Esophagus squamous epithelium (tissue), 5 donors: ENCODE measurements around the gene TP53I11. TPM values are rescaled to one million over a fixed set of nuclear protein-coding genes. Genes with fewer than 3 reads are reported as not detected.

Experiments used
- DNase-seq: peaks from one replicate; lab custom pipeline; 2025; lab: John Stamatoyannopoulos, UW
- H3K27ac ChIP-seq, 4 donors: fragments of 200-600 bp; sonication (generic); one replicate each; pipeline ENCODE4 v1.5.1; 2016 to 2019; ENCODE audit warnings: mild to moderate bottlenecking in 1 of 4
- H3K27me3 ChIP-seq, 4 donors: fragments of 200-600 bp; sonication (generic); 1 replicate in 3 of 4; 2 replicates in 1 of 4; pipeline versions ENCODE4 v1.5.1 to v1.6.0; 2017 to 2021; ENCODE audit warnings: antibody characterized with exemption in 1 of 4
- H3K36me3 ChIP-seq, 3 donors: fragments of 200-600 bp; sonication (generic); one replicate each; pipeline ENCODE4 v1.5.1; 2016 to 2019
- H3K4me1 ChIP-seq, 3 donors: fragments of 200-600 bp; sonication (generic); one replicate each; pipeline ENCODE4 v1.5.1; 2017 to 2019
- H3K4me3 ChIP-seq, 4 donors: fragments of 200-600 bp; sonication (generic); 1 replicate in 3 of 4; 2 replicates in 1 of 4; pipeline ENCODE4 v1.5.1; 2016 to 2019; ENCODE audit warnings: mild to moderate bottlenecking in 2 of 4, moderate library complexity in 1 of 4
- H3K9me3 ChIP-seq, 3 donors: fragments of 200-600 bp; sonication (generic); one replicate each; pipeline ENCODE4 v1.5.1; 2016 to 2019
- POLR2A ChIP-seq, 4 donors: fragments of 450-650 bp; IDR thresholded peaks; one replicate each; pipeline ENCODE4 v1.6.1; 2017; ENCODE audit warnings: antibody characterized with exemption in 4 of 4, mild to moderate bottlenecking in 4 of 4, moderate library complexity in 3 of 4
- WGBS, 2 donors: methylation state at CpG; one replicate each; pipeline ENCODE4 v1.1.5; 2018; 5-methylcytosine and 5-hydroxymethylcytosine counted together
- intact Hi-C: fragments of 100-400 bp; cut with DNase I; formaldehyde crosslinking; loops from one replicate; pipeline ENCODE4 v1.15.0; 2022
- total RNA-seq, 4 donors: library from RNA; depleted of rRNA; stranded (reverse); fragments of >200 nt; gene quantifications; one replicate each; pipeline ENCODE4 v1.1.0, GENCODE V29; 2016
- TF ChIP-seq, protein P1 (sequence below), 6 experiments: fragments of 450-650 bp in 4 of 6; fragments of 200-600 bp in 2 of 6; sonication (generic) in 2 of 6; IDR thresholded peaks; one replicate each; pipeline ENCODE4 v1.5.1; 2016 to 2019; ENCODE audit warnings: antibody characterized with exemption in 6 of 6, mild to moderate bottlenecking in 4 of 6, moderate library complexity in 4 of 6
- donor health status: DM: yes; HTN: yes; CAD: no.

Gene TP53I11
- total RNA-seq, 4 donors from 2014 or later, result 27.3 to 32.1 (median 29.0) TPM

DNA sequence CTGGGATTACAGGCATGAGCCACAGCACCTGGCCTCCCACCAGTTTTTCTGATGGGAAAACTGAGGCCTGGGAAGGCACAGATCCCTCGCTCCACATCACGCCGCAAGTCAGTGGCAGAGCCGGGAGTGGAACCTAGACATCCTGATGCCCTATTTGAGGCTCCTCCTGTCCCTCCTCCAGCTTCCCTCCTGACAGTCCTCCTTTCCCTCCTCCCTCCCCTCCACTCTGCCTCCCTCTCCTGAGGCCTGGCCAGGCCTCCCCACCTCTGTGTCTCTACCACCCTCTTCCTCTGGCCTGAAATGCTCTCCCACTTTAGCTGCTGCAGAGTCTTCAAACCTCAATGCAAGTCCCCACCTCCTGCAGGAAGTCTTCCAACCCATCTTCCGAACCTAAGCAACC is 13.3 kb upstream of the TP53I11 start:
- Histone ChIP-seq H3K27ac (no peak overlapping the region), H3K4me1 (peaks cover 0 to 17% (median 4%) of the 10 kb centered on the region in 3 donors), H3K27me3 (no peaks in the 10 kb centered on the region), H3K4me3 (no peak overlapping the region), H3K9me3 (no peaks in the 10 kb centered on the region), H3K36me3 (no peaks in the 10 kb centered on the region)
- DNase-seq, result no peak
- no peak for TF ChIP-seq POLR2A (IDR thresholded peaks at IDR 0.05)
- TF ChIP-seq, protein P1, sequence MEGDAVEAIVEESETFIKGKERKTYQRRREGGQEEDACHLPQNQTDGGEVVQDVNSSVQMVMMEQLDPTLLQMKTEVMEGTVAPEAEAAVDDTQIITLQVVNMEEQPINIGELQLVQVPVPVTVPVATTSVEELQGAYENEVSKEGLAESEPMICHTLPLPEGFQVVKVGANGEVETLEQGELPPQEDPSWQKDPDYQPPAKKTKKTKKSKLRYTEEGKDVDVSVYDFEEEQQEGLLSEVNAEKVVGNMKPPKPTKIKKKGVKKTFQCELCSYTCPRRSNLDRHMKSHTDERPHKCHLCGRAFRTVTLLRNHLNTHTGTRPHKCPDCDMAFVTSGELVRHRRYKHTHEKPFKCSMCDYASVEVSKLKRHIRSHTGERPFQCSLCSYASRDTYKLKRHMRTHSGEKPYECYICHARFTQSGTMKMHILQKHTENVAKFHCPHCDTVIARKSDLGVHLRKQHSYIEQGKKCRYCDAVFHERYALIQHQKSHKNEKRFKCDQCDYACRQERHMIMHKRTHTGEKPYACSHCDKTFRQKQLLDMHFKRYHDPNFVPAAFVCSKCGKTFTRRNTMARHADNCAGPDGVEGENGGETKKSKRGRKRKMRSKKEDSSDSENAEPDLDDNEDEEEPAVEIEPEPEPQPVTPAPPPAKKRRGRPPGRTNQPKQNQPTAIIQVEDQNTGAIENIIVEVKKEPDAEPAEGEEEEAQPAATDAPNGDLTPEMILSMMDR (IDR thresholded peaks at IDR 0.05), result no peak
- intact Hi-C loops, result no loop called here
- WGBS, 2 donors, result 86 to 92% methylated on average over 5 of the region's 5 CpGs

DNA sequence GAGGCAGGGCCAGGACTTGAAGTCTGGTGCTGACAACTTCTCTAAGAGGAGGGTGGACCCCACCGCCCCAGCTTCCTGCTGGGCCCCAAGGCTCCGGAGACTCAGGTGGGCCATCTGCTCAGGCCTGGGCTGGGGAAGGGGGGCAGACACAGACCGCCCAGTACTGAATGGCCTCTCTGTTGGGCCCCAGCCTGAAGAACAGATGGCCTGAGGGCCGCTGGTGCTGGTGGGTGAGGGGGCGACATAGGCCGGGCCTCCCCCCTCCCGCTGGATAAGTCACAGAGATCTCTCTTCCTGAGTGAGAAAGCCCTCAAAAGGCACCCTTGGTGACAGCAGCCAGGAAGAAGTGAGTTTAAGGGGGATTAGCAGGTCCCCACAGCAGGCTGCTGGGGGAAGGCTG is 12.5 kb upstream of the TP53I11 start:
- Histone ChIP-seq H3K27ac (no peak overlapping the region), H3K9me3 (no peaks in the 10 kb centered on the region), H3K4me3 (no peak overlapping the region), H3K36me3 (no peaks in the 10 kb centered on the region), H3K27me3 (no peaks in the 10 kb centered on the region), H3K4me1 (peaks cover 0 to 17% (median 4%) of the 10 kb centered on the region in 3 donors)
- intact Hi-C loops, result no loop called here
- no peak for DNase-seq
- no peak for TF ChIP-seq POLR2A (IDR thresholded peaks at IDR 0.05)
- TF ChIP-seq, protein P1 (IDR thresholded peaks at IDR 0.05), result no peak
- 80 to 92% methylated on average over 1 to 6 of the region's 7 CpGs for WGBS, 2 donors

DNA sequence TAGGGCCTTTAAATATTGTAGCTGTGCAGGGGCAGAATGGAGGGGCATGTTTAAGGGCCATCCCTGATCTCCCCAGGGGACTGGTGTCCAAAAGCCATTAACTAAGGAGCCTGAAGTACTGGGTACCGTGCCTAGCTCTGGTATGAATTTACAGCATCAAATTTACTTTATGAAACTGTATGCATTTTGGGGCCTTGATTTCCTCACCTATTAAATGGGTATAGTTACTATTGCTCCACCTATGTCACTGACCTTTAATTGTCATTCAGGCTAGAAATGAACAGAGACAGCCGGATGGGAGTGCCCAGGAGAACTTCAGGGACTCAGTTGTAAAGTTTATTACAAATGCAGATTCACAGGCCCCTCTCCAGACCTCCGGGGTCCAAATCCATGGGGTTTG is 11.8 kb upstream of the TP53I11 start:
- intact Hi-C loops, result no loop called here
- no peaks in the 10 kb centered on the region for H3K27me3 ChIP-seq
- WGBS, 2 donors, result 58 to 85% methylated on average over 1 to 3 of the region's 3 CpGs

DNA sequence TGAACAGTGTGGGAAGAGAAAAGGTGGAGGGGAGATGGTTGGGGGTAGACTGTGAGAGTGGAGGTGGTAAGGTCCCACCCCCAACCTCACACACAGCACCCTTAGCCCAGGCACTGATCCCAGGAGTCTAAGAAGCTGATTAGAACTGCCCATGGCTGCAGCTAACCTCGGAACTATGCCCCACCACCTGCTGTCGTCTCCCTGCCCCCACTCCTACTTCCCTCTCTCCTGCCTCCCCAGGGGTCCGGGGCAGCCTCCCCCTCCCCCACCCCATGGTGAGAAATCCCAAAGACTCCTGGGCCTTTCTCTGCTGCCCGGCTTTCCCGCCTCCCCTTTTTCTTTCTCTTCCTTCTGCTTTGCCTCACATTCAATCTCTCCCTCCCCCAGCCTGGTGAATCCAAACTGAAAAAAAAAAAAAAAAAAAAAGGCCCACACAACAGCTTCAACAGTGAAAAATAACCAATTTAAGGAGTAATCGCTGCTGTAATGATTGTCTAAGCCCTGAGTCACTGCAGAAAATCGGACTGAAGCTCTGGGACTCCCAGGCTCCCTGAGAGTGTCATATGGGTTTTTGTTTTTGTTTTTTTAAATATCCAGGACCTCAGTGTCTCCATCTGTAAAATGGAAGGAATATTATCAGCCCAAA is 9.6 kb upstream of the TP53I11 start:
- whole genome bisulfite sequencing, 2 donors, result 37 to 56% methylated on average over 4 to 7 of the region's 7 CpGs
- intact Hi-C loops, result no loop called here
- Histone ChIP-seq H3K9me3 (no peaks in the 10 kb centered on the region), H3K36me3 (no peaks in the 10 kb centered on the region), H3K27me3 (no peaks in the 10 kb centered on the region), H3K4me1 (peaks cover 1 to 21% (median 5%) of the 10 kb centered on the region in 3 donors), H3K4me3 (no peak overlapping the region), H3K27ac (no peak overlapping the region)
- no peak for TF ChIP-seq POLR2A (IDR thresholded peaks at IDR 0.05)
- TF ChIP-seq, protein P1 (IDR thresholded peaks at IDR 0.05), result no peak
- DNase-seq, result no peak

More for the DNA sequence above, 11.8 kb upstream of the TP53I11 start:
- no peak for DNase-seq
- H3K4me3 ChIP-seq, result no peak overlapping the region
- H3K4me1 ChIP-seq, result peaks cover 0 to 11% (median under 1%) of the 10 kb centered on the region in 3 donors
- H3K9me3 ChIP-seq, result no peaks in the 10 kb centered on the region
- no peak for TF ChIP-seq POLR2A (IDR thresholded peaks at IDR 0.05)
- TF ChIP-seq, protein P1 (IDR thresholded peaks at IDR 0.05), result no peak
- H3K27ac ChIP-seq, result no peak overlapping the region
- no peaks in the 10 kb centered on the region for H3K36me3 ChIP-seq

DNA sequence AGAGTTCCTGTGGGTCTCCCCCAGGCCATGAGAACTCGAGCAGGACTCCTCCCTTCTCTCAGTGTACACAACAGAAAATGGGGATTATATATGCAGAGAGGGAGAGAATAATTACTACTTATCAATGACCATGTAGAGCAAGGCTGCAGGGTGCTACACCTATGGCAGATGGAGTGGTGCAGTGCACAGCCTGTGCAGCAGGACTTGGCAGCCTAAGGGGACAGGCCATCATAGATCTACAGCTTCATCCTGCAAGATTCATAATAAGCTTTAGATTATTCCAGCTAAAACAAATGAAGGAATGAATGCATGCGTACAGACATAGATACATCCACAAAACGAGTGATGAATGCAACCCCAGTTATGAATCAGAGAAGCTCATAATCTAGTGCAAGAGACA is 8.4 kb upstream of the TP53I11 start:
- TF ChIP-seq, protein P1 (IDR thresholded peaks at IDR 0.05), result no peak
- TF ChIP-seq POLR2A (IDR thresholded peaks at IDR 0.05), result no peak
- intact Hi-C loops, result no loop called here

More for the DNA sequence above, 8.4 kb upstream of the TP53I11 start:
- no peak for DNase-seq
- no peaks in the 10 kb centered on the region for H3K36me3 ChIP-seq
- H3K4me1 ChIP-seq, result peaks cover 4 to 32% (median 10%) of the 10 kb centered on the region in 3 donors
- no peak overlapping the region for H3K4me3 ChIP-seq
- H3K27ac ChIP-seq, result no peak overlapping the region
- H3K27me3 ChIP-seq, result no peaks in the 10 kb centered on the region
- H3K9me3 ChIP-seq, result no peaks in the 10 kb centered on the region
- WGBS, 2 donors, result 74 to 97% methylated on average over 2 to 3 of the region's 3 CpGs
